Measurements from ENCODE around the gene MYT1.

DNA sequence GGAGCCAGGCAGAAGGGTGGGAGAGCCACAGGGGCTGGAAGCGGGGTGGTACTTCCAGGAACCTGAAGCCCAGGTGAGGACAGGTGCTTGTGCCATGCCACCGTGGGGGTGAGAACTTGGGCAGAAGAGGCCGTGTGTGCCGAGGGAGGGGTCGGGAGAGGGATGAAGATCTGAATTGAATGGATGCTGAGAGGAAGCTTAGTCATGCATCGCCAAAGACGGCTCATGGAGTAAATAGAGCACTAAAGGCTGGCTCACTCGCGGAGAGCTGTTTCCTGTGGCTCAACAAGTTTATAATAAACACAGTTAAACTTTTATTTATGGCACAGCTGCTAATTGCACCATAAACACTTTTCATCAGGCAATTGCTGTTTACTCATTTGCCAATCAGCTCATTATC lies 21.7 kb upstream of the MYT1 start:
- TF ChIP-seq EGR1 (conservative IDR thresholded peaks at IDR 0.05) = no peak
- no peak for TF ChIP-seq EWSR1 (IDR thresholded peaks at IDR 0.05; ENCODE audit: borderline replicate concordance, low read depth, partially characterized antibody)
- TF ChIP-seq NFRKB (IDR thresholded peaks at IDR 0.05; ENCODE audit: low read depth) = no peak
- no peak for TF ChIP-seq POLR2G (IDR thresholded peaks at IDR 0.05; ENCODE audit: low read depth, low read length)
- TF ChIP-seq, protein P1, sequence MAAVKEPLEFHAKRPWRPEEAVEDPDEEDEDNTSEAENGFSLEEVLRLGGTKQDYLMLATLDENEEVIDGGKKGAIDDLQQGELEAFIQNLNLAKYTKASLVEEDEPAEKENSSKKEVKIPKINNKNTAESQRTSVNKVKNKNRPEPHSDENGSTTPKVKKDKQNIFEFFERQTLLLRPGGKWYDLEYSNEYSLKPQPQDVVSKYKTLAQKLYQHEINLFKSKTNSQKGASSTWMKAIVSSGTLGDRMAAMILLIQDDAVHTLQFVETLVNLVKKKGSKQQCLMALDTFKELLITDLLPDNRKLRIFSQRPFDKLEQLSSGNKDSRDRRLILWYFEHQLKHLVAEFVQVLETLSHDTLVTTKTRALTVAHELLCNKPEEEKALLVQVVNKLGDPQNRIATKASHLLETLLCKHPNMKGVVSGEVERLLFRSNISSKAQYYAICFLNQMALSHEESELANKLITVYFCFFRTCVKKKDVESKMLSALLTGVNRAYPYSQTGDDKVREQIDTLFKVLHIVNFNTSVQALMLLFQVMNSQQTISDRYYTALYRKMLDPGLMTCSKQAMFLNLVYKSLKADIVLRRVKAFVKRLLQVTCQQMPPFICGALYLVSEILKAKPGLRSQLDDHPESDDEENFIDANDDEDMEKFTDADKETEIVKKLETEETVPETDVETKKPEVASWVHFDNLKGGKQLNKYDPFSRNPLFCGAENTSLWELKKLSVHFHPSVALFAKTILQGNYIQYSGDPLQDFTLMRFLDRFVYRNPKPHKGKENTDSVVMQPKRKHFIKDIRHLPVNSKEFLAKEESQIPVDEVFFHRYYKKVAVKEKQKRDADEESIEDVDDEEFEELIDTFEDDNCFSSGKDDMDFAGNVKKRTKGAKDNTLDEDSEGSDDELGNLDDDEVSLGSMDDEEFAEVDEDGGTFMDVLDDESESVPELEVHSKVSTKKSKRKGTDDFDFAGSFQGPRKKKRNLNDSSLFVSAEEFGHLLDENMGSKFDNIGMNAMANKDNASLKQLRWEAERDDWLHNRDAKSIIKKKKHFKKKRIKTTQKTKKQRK (IDR thresholded peaks at IDR 0.05; ENCODE audit: borderline replicate concordance, low read depth, low read length) = no peak
- TF ChIP-seq, protein P2, sequence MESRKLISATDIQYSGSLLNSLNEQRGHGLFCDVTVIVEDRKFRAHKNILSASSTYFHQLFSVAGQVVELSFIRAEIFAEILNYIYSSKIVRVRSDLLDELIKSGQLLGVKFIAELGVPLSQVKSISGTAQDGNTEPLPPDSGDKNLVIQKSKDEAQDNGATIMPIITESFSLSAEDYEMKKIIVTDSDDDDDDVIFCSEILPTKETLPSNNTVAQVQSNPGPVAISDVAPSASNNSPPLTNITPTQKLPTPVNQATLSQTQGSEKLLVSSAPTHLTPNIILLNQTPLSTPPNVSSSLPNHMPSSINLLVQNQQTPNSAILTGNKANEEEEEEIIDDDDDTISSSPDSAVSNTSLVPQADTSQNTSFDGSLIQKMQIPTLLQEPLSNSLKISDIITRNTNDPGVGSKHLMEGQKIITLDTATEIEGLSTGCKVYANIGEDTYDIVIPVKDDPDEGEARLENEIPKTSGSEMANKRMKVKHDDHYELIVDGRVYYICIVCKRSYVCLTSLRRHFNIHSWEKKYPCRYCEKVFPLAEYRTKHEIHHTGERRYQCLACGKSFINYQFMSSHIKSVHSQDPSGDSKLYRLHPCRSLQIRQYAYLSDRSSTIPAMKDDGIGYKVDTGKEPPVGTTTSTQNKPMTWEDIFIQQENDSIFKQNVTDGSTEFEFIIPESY (CRISPR knock-in tag; IDR thresholded peaks at IDR 0.05) = no peak
- TF ChIP-seq IRF2 (CRISPR knock-in tag; IDR thresholded peaks at IDR 0.05) = no peak
- no peak for TF ChIP-seq HBP1 (CRISPR knock-in tag; IDR thresholded peaks at IDR 0.05)
